Measurements from ENCODE around the gene NAA15. TPM values are rescaled to one million over a fixed set of nuclear protein-coding genes. Genes with fewer than 3 reads are reported as not detected.

The NAA15 gene
- total RNA-seq, 1 donor from 2014 or later = 35.3 TPM

- peaks cover 50% of the 10 kb centered on the region for H3K4me1 Mint-ChIP-seq (ENCODE audit: low read depth)
- DNase-seq (ENCODE audit: low spot score) = no peak
- no peak overlapping the region for H3K27ac Mint-ChIP-seq (ENCODE audit: unreplicated experiment)
- no peak overlapping the region for H3K4me3 Mint-ChIP-seq (ENCODE audit: unreplicated experiment)
- H3K9me3 Mint-ChIP-seq (ENCODE audit: low read depth) = no peaks in the 10 kb centered on the region
- no peaks in the 10 kb centered on the region for H3K27me3 Mint-ChIP-seq (ENCODE audit: low read depth)
- peaks cover 3% of the 10 kb centered on the region for H3K36me3 Mint-ChIP-seq (ENCODE audit: low read depth)
- TF ChIP-seq, protein P1, sequence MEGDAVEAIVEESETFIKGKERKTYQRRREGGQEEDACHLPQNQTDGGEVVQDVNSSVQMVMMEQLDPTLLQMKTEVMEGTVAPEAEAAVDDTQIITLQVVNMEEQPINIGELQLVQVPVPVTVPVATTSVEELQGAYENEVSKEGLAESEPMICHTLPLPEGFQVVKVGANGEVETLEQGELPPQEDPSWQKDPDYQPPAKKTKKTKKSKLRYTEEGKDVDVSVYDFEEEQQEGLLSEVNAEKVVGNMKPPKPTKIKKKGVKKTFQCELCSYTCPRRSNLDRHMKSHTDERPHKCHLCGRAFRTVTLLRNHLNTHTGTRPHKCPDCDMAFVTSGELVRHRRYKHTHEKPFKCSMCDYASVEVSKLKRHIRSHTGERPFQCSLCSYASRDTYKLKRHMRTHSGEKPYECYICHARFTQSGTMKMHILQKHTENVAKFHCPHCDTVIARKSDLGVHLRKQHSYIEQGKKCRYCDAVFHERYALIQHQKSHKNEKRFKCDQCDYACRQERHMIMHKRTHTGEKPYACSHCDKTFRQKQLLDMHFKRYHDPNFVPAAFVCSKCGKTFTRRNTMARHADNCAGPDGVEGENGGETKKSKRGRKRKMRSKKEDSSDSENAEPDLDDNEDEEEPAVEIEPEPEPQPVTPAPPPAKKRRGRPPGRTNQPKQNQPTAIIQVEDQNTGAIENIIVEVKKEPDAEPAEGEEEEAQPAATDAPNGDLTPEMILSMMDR (IDR thresholded peaks at IDR 0.05) = no peak
Measured at GRCh38 chr4:139299536-139299935, 1.8 kb upstream of the NAA15 start.

GRCh38 chr4:139300431-139301112, 733 bp upstream of the NAA15 start:
- no peaks in the 10 kb centered on the region for H3K27me3 Mint-ChIP-seq (ENCODE audit: low read depth)
- H3K4me3 Mint-ChIP-seq (ENCODE audit: unreplicated experiment) = peak overlapping the region; percentile 99
- H3K4me1 Mint-ChIP-seq (ENCODE audit: low read depth) = peaks cover 49% of the 10 kb centered on the region
- TF ChIP-seq, protein P1 (IDR thresholded peaks at IDR 0.05) = no peak
- peak overlapping the region; percentile 100 for H3K27ac Mint-ChIP-seq (ENCODE audit: unreplicated experiment)
- H3K36me3 Mint-ChIP-seq (ENCODE audit: low read depth) = peaks cover 5% of the 10 kb centered on the region
- H3K9me3 Mint-ChIP-seq (ENCODE audit: low read depth) = peaks cover 6% of the 10 kb centered on the region
- DNase-seq (ENCODE audit: low spot score) = no peak

- H3K4me1 Mint-ChIP-seq (ENCODE audit: low read depth) = peaks cover 46% of the 10 kb centered on the region
- H3K9me3 Mint-ChIP-seq (ENCODE audit: low read depth) = peaks cover 6% of the 10 kb centered on the region
- DNase-seq (ENCODE audit: low spot score) = no peak
- no peaks in the 10 kb centered on the region for H3K27me3 Mint-ChIP-seq (ENCODE audit: low read depth)
- H3K4me3 Mint-ChIP-seq (ENCODE audit: unreplicated experiment) = peak within 1 kb of the TSS; percentile 99
- TF ChIP-seq, protein P1 (IDR thresholded peaks at IDR 0.05) = peak; percentile 58
- H3K27ac Mint-ChIP-seq (ENCODE audit: unreplicated experiment) = peak within 1 kb of the TSS; percentile 100
- H3K36me3 Mint-ChIP-seq (ENCODE audit: low read depth) = peaks cover 7% of the 10 kb centered on the region
Measured at GRCh38 chr4:139301821-139302611, 711 bp downstream of the NAA15 start, which contains the start of gene NDUFC1. TSS of gene NDUFC1 (minus strand) at chr4:139302477. CDS start at chr4:139295798, 6,679 bp downstream.

- no peak overlapping the region for H3K4me3 Mint-ChIP-seq (ENCODE audit: unreplicated experiment)
- peaks cover 40% of the 10 kb centered on the region for H3K4me1 Mint-ChIP-seq (ENCODE audit: low read depth)
- peak overlapping the region; percentile 68 for H3K27ac Mint-ChIP-seq (ENCODE audit: unreplicated experiment)
- H3K27me3 Mint-ChIP-seq (ENCODE audit: low read depth) = no peaks in the 10 kb centered on the region
- no peak for DNase-seq (ENCODE audit: low spot score)
- peaks cover 6% of the 10 kb centered on the region for H3K9me3 Mint-ChIP-seq (ENCODE audit: low read depth)
- H3K36me3 Mint-ChIP-seq (ENCODE audit: low read depth) = peaks cover 7% of the 10 kb centered on the region
- TF ChIP-seq, protein P1 (IDR thresholded peaks at IDR 0.05) = no peak
Measured at GRCh38 chr4:139304920-139305319, 3.6 kb downstream of the NAA15 start.

GRCh38 chr4:139311909-139312308, 10.6 kb downstream of the NAA15 start:
- Mint-ChIP-seq H3K4me3 (ENCODE audit: unreplicated experiment) (no peak overlapping the region), H3K4me1 (ENCODE audit: low read depth) (peaks cover 48% of the 10 kb centered on the region), H3K36me3 (ENCODE audit: low read depth) (peaks cover 2% of the 10 kb centered on the region), H3K27me3 (ENCODE audit: low read depth) (no peaks in the 10 kb centered on the region), H3K9me3 (ENCODE audit: low read depth) (peaks cover 2% of the 10 kb centered on the region), H3K27ac (ENCODE audit: unreplicated experiment) (peak overlapping the region; percentile 49)
- TF ChIP-seq, protein P1 (IDR thresholded peaks at IDR 0.05) = no peak
- no peak for DNase-seq (ENCODE audit: low spot score)
